GM12872 (cell line): ENCODE measurements around the gene NOSTRIN.

Experiments
- TF ChIP-seq, protein P1 (sequence below): IDR thresholded peaks from 3 replicates; pipeline ENCODE4 v1.5.1; 2011; ENCODE audit warnings: low read depth, mild to moderate bottlenecking, low read length, moderate library complexity; ENCODE audit not compliant: insufficient read depth

NOSTRIN gene

GRCh38 chr2:168814939-168815907 lies 12.8 kb downstream of the NOSTRIN start:
- TF ChIP-seq, protein P1, sequence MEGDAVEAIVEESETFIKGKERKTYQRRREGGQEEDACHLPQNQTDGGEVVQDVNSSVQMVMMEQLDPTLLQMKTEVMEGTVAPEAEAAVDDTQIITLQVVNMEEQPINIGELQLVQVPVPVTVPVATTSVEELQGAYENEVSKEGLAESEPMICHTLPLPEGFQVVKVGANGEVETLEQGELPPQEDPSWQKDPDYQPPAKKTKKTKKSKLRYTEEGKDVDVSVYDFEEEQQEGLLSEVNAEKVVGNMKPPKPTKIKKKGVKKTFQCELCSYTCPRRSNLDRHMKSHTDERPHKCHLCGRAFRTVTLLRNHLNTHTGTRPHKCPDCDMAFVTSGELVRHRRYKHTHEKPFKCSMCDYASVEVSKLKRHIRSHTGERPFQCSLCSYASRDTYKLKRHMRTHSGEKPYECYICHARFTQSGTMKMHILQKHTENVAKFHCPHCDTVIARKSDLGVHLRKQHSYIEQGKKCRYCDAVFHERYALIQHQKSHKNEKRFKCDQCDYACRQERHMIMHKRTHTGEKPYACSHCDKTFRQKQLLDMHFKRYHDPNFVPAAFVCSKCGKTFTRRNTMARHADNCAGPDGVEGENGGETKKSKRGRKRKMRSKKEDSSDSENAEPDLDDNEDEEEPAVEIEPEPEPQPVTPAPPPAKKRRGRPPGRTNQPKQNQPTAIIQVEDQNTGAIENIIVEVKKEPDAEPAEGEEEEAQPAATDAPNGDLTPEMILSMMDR: no peak

GRCh38 chr2:168816369-168816768 lies 13.9 kb downstream of the NOSTRIN start:
- TF ChIP-seq, protein P1: no peak

- TF ChIP-seq, protein P1: no peak
Measured at GRCh38 chr2:168819050-168819715, 16.7 kb downstream of the NOSTRIN start.

GRCh38 chr2:168819829-168820489 lies 17.5 kb downstream of the NOSTRIN start:
- TF ChIP-seq, protein P1: no peak

GRCh38 chr2:168821577-168821976 lies 19.1 kb downstream of the NOSTRIN start:
- TF ChIP-seq, protein P1: no peak

GRCh38 chr2:168821992-168822391 lies 19.6 kb downstream of the NOSTRIN start:
- TF ChIP-seq, protein P1: no peak

DNA sequence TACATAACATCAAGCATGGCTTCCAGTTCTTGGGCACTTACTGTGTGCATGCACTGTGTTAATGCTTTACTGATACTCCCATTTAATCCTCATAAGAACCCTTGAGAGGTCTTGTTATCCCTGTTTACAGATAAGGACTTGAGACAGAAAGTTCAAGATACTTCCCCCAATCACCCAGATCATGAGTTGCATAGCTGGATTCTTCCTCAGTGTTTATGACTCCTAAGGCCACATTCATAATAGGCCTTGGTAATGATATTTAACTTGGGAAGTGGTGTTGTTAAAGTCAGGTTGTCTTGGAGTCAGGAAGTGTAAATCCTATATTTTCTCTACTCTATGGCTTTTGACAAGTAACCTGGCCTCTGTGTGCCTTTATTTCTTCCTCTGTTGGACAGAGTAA lies 22.7 kb downstream of the NOSTRIN start:
- TF ChIP-seq, protein P1: no peak
